Left forelimb (tissue), 1 donor: ENCODE measurements around the gene NIPAL1.

ENCODE experiments used
- DNase-seq: peaks from one replicate; pipeline ENCODE4 v3.0.0-alpha.2; 2018; ENCODE audit warnings: low spot score

The NIPAL1 gene

GRCh38 chr4:48027653-48028052 lies 11.1 kb downstream of the NIPAL1 start:
- DNase-seq, result no peak

GRCh38 chr4:48028696-48029095 lies 12.1 kb downstream of the NIPAL1 start:
- no peak for DNase-seq

- no peak for DNase-seq
These were observed 13.9 kb downstream of the NIPAL1 start for GRCh38 chr4:48030470-48030869.

DNA sequence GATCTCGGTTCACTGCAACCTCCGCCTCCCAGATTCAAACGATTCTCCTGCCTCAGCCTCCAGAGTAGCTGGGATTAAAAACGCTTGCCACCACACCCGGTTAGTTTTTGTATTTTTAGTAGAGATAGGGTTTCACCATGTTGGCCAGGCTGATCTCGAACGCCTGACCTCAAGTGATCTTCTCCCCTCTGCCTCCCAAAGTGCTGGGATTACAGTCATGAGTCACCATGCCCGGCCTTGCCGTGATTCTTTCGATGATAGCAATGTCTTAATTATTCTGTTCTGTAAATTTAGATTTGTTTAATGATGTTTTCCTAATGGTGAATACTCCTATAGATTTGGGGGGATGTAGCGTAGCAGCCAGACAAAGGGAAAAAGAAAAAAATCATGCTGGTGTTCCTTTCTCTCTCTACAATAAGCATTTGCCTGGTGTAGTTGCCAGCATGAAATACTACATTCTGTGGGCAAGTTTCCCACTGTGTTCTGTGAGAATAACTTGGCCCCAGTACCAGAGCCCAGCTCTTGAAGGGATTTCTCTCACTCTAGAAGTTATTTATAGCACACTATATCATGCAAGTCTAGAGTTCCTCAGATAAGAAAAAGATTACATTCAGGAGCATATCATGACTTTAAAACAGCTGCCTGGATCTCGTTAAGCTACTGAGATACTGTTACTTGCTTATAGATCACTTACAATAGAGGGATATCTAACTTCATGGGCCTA lies 15.4 kb downstream of the NIPAL1 start:
- no peak for DNase-seq

DNA sequence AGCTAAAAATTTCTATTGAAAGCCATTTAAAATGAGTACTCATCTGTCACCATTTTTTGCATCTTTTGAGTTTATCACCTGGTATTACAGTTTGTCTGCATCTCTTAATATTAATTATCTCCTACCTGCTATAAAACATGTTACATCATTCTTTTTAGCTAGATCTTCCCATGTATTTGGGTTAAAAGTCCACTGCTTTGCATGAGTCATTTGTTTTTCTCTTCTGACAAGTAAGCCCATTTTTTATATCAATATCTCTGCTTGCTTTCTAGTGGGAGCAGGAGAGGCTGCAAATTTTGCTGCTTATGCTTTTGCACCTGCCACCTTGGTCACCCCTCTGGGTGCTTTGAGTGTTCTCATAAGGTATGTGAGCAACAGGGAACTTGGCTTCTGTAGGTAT lies 16.1 kb downstream of the NIPAL1 start:
- DNase-seq, result no peak

DNA sequence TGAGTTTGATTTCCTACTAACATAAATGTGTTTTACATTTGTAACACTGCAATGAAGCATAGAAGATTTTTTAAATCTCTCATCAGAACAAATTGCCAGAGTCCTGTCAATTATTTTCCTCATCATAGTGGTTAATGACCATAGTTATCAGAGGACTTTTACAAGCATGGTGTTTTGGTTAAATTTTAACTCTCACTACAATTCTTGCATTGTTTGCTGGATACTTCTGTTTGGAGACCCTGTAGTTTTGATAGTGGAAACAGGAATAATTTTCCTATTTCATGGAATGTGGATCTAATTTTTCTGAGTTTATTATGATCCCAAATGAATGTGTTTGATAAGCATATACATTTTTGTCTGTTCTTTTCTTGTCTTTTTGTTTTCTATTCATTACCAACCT lies 16.8 kb downstream of the NIPAL1 start:
- DNase-seq, result no peak

GRCh38 chr4:48033825-48034413 lies 17.3 kb downstream of the NIPAL1 start:
- DNase-seq, result no peak

DNA sequence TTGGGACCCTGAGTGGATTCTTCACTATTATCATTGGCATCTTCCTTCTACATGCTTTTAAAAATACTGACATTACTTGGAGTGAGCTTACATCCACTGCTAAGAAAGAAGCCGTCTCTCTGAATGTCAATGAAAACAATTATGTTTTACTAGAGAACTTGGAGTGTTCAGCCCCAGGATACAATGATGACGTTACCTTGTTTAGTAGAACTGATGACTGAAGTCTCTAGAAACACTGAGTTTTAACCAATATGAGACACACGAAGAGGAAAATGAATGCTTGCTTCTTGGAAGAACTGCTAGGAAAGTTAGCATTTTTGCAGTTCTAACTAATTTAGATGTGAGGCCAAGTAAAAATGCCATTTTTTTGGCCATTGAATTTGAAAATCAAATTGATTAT lies 19.4 kb downstream of the NIPAL1 start:
- DNase-seq, result no peak

DNA sequence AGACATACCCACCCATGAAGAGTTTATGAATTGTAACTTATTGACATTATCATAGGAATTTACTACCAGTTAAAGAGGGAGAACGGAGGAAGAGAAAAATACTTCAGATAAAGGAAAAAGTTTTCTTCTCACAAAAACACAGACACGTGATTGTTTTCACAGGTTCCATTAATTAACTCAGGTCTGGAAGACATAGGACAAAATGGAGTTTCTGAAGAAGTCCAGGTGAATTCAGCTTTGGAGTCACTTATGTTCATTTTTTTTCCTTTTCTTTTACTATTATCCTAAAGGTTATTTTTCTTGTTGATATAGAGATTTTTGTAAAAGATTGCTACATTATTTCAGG lies 20.5 kb downstream of the NIPAL1 start:
- no peak for DNase-seq

- no peak for DNase-seq
These were observed 22.1 kb downstream of the NIPAL1 start for GRCh38 chr4:48038666-48039065.

DNA sequence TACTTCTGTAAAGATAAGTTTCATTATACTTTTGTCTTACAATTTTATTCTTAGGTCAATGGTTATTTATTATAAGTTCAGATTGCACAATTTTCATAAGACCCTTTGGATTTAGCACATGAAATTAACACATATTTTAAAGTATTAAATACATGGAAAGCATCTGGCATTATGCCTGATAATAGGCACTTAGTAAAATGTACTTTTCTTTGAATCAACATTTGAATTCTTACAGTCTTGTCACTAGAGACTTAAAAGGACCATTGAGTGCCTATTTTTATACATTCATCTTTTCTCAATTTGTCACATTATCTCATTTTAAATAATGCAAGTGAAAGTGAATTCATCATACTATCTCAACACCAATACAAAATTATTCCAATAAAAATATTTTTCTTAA lies 23.0 kb downstream of the NIPAL1 start:
- no peak for DNase-seq

- DNase-seq, result no peak
These were observed 25.1 kb downstream of the NIPAL1 start for GRCh38 chr4:48041535-48042137.

GRCh38 chr4:48042979-48043461 lies 26.4 kb downstream of the NIPAL1 start:
- DNase-seq, result no peak

DNA sequence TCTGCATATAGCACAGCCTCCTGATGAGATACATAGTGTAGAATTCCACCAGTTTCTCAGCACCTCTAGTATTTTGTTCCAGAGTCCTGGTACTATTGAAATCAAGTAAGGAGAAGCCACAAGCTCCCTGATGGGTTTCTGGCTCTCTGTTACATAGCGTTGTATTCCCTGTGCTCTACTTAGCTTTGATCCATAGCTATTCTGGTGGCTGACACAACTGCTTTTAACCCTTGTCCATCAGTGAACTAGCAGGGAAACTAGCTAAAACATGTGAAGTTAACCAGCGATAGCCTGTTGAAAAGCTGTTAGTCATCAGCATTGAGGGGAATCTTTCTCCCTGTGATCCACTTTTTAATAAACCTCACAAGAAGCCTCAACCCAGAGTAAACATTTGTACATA lies 26.9 kb downstream of the NIPAL1 start:
- DNase-seq, result no peak

DNA sequence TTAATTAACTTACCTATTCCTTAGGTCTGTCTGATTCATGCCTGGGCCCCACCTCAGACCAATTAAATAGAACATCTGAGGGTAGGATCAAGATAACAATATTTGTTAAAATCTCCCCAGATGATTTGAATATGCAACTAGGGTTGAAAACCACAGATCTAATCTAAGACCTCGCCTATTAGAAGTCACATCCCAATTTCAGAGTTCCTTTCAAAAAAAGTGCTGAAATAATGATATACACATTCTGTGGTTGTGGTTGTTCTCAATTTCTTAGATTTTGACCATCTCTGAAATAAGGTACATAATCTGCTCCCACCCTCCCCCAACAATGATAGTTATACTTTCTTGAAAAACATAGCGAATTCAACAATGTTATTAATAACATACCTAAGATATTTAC lies 27.7 kb downstream of the NIPAL1 start:
- DNase-seq, result no peak

DNA sequence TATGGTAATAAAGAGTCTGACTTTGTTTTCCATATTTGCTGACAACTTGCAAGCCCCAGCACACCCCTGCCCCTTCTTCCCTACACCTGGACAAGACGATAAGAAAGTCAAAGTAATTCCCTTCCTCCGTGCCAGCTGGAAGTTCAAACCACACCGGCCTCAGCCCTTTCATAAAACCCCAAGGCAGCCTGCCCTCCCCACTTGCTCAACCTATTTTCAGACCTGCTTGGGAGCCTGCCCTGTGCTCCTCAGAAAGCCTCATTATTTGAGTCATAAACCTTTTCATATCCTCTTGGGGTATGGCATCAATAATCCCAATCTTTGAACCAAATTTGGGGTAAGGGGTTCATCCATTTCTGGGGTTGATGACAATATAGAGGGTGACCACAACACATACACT lies 29.5 kb downstream of the NIPAL1 start:
- no peak for DNase-seq

DNA sequence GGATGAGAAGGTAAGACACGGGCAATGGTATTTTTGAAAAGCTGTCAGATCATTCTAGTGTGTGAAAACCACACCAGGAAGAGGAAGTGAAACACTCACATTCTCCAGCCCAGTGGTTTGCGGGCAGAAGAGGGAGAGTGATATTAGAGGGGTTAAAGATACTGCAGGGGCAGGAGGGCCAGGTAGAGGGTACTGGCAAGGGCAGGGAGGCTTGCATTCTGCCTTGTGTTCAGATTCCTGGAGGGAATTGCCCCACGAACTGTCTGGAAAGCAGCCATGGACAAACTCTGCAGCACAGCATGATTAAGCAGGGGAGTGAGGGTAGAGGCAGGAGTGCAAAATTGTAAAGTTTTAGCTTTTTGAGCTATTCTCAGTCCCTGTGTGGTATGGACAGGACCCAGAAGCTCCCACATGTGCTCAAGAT lies 30.9 kb downstream of the NIPAL1 start:
- DNase-seq, result no peak

DNA sequence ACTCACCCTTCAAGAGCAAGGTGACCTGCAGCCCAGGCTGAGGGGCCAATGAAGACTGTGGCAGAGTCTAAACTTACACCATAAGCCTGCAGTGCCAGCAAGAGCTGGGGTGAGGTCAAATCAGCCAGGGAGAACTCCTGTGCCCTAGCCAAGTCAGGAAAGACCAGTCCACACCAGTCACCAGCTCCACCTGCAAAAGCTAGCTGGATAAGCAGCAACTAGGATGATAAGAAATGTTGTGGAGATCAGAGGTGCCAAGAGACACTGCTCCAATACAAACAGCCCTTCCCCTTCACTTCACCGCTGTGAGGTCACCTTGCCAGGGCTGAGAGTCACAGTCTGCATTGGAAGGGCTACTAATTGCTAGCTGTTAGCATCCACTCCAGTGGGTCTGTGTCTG lies 31.3 kb downstream of the NIPAL1 start:
- no peak for DNase-seq

GRCh38 chr4:48049483-48049882 lies 32.9 kb downstream of the NIPAL1 start:
- no peak for DNase-seq

- DNase-seq, result no peak
These were observed 34.5 kb downstream of the NIPAL1 start for GRCh38 chr4:48051078-48051477.

GRCh38 chr4:48058617-48059530 lies 42.3 kb downstream of the NIPAL1 start:
- no peak for DNase-seq

DNA sequence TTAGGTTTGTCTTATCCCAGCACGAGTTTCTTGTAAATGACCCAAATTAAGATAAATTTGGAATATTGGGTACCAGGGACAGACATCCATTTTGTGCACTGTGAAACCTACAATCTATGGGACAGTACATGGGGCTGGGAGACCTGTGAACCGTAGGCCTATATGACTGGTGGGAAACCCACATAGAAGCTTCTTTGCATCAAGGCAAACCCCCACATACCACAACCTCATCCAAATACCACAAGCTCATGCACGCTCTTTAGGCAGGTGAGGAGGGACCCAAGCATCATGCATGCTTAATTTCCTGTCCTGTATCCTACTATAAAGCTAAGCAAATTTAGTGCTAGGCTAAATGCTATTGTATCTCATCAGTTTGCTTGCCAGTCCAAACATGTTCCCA lies 47.8 kb downstream of the NIPAL1 start:
- DNase-seq, result no peak
